Measurements from ENCODE around the gene ARRDC2.
"Not testable (repeated sequence)": the region's sequence is repeated elsewhere in the genome, so short reads cannot be mapped to it uniquely, and the experiment has no call there.

ARRDC2 gene

GRCh38 chr19:18016209-18016910 lies 8.4 kb downstream of the ARRDC2 start:
- DNase-seq (ENCODE audit: low read depth) = no peak

GRCh38 chr19:18017275-18018083 lies 9.5 kb downstream of the ARRDC2 start:
- no peak for DNase-seq (ENCODE audit: low read depth)

GRCh38 chr19:18020212-18021085 lies 12.5 kb downstream of the ARRDC2 start:
- DNase-seq (ENCODE audit: low read depth) = no peak

- DNase-seq (ENCODE audit: low read depth) = peak; percentile 52
These were observed 13.3 kb downstream of the ARRDC2 start for GRCh38 chr19:18021121-18021755.

- no peak for DNase-seq (ENCODE audit: low read depth)
These were observed 15.8 kb downstream of the ARRDC2 start for GRCh38 chr19:18023622-18024251.

- no peak for DNase-seq (ENCODE audit: low read depth)
These were observed 19.2 kb downstream of the ARRDC2 start for GRCh38 chr19:18027151-18027550.

GRCh38 chr19:18029617-18030338 lies 21.8 kb downstream of the ARRDC2 start:
- DNase-seq (ENCODE audit: low read depth) = no peak

- DNase-seq (ENCODE audit: low read depth) = not testable (repeated sequence)
These were observed 23.4 kb downstream of the ARRDC2 start for GRCh38 chr19:18031401-18031800.

GRCh38 chr19:18032102-18032501 lies 24.1 kb downstream of the ARRDC2 start:
- not testable (repeated sequence) for DNase-seq (ENCODE audit: low read depth)

- no peak for DNase-seq (ENCODE audit: low read depth)
These were observed 33.1 kb downstream of the ARRDC2 start for GRCh38 chr19:18041054-18041453.

- DNase-seq (ENCODE audit: low read depth) = no peak
These were observed 35.7 kb downstream of the ARRDC2 start for GRCh38 chr19:18043676-18044075.

- DNase-seq (ENCODE audit: low read depth) = peak; percentile 75
These were observed 36.9 kb downstream of the ARRDC2 start for GRCh38 chr19:18044825-18045304.

- no peak for DNase-seq (ENCODE audit: low read depth)
These were observed 37.5 kb downstream of the ARRDC2 start for GRCh38 chr19:18045307-18046050.

GRCh38 chr19:18046059-18046718 lies 38.2 kb downstream of the ARRDC2 start:
- DNase-seq (ENCODE audit: low read depth) = no peak

GRCh38 chr19:18049385-18049784 lies 41.4 kb downstream of the ARRDC2 start:
- no peak for DNase-seq (ENCODE audit: low read depth)

- DNase-seq (ENCODE audit: low read depth) = no peak
These were observed 43.9 kb downstream of the ARRDC2 start for GRCh38 chr19:18051887-18052286.

- DNase-seq (ENCODE audit: low read depth) = no peak
These were observed 45.7 kb downstream of the ARRDC2 start for GRCh38 chr19:18053576-18054219.

GRCh38 chr19:18055967-18056366 lies 48.0 kb downstream of the ARRDC2 start:
- DNase-seq (ENCODE audit: low read depth) = no peak

GRCh38 chr19:18057557-18057956 lies 49.6 kb downstream of the ARRDC2 start:
- no peak for DNase-seq (ENCODE audit: low read depth)

All from stimulated activated CD8-positive, alpha-beta memory T cell treated with anti-CD3 and anti-CD28 coated beads, Interleukin-12 subunit alpha, Interleukin-12 subunit beta, amount 100 ng/mL, for 4 hours (primary cell).